ENCODE results near the gene OGDH. TPM values are rescaled to one million over a fixed set of nuclear protein-coding genes. Genes with fewer than 3 reads are reported as not detected.
"Not testable (repeated sequence)": the region's sequence is repeated elsewhere in the genome, so short reads cannot be mapped to it uniquely, and the experiment has no call there.

Gene OGDH
- total RNA-seq, 2 experiments from 2014 or later: 103 to 105 TPM

- H3K4me1 Mint-ChIP-seq (ENCODE audit: low read depth); H3K27ac Mint-ChIP-seq; intact Hi-C loops (cut with micrococcal nuclease); H3K27me3 Mint-ChIP-seq; H3K4me3 Mint-ChIP-seq; POLR2A ChIA-PET; H3K9me3 Mint-ChIP-seq; CTCF ChIA-PET; DNase-seq: not testable (repeated sequence)
- peaks cover 51% of the 10 kb centered on the region for H3K36me3 Mint-ChIP-seq
Observed at GRCh38 chr7:44703391-44703790, 97.0 kb downstream of the OGDH start.

- Mint-ChIP-seq H3K4me3 (no peak overlapping the region), H3K9me3 (peaks cover 4% of the 10 kb centered on the region), H3K4me1 (ENCODE audit: low read depth) (no peaks in the 10 kb centered on the region), H3K27me3 (no peaks in the 10 kb centered on the region), H3K27ac (no peak overlapping the region), H3K36me3 (peaks cover 48% of the 10 kb centered on the region)
- no peak for DNase-seq
- CTCF ChIA-PET: no interaction called here
- intact Hi-C loops (cut with micrococcal nuclease): no loop called here
- POLR2A ChIA-PET: no interaction called here
Observed at GRCh38 chr7:44703921-44704320, 97.5 kb downstream of the OGDH start.

GRCh38 chr7:44705434-44705833, 99.0 kb downstream of the OGDH start:
- Mint-ChIP-seq H3K9me3 (no peaks in the 10 kb centered on the region), H3K4me3 (no peak overlapping the region), H3K27me3 (no peaks in the 10 kb centered on the region), H3K27ac (no peak overlapping the region), H3K4me1 (ENCODE audit: low read depth) (no peaks in the 10 kb centered on the region), H3K36me3 (peaks cover 39% of the 10 kb centered on the region)
- ChIA-PET POLR2A (no interaction called here), CTCF (no interaction called here)
- no peak for DNase-seq
- intact Hi-C loops (cut with micrococcal nuclease): no loop called here

- ChIA-PET CTCF (no interaction called here), POLR2A (no interaction called here)
- Mint-ChIP-seq H3K9me3 (no peaks in the 10 kb centered on the region), H3K4me1 (ENCODE audit: low read depth) (peaks cover 6% of the 10 kb centered on the region), H3K36me3 (peaks cover 26% of the 10 kb centered on the region), H3K4me3 (no peak overlapping the region), H3K27me3 (no peaks in the 10 kb centered on the region), H3K27ac (no peak overlapping the region)
- DNase-seq: no peak
- intact Hi-C loops (cut with micrococcal nuclease): no loop called here
Observed at GRCh38 chr7:44706788-44707557, 100.5 kb downstream of the OGDH start.

GRCh38 chr7:44707558-44708230, 101.3 kb downstream of the OGDH start:
- ChIA-PET POLR2A (no interaction called here), CTCF (no interaction called here)
- DNase-seq: no peak
- intact Hi-C loops (cut with micrococcal nuclease): no loop called here
- Mint-ChIP-seq H3K36me3 (peaks cover 22% of the 10 kb centered on the region), H3K27ac (no peak overlapping the region), H3K9me3 (no peaks in the 10 kb centered on the region), H3K27me3 (no peaks in the 10 kb centered on the region), H3K4me3 (no peak overlapping the region), H3K4me1 (ENCODE audit: low read depth) (peaks cover 12% of the 10 kb centered on the region)

GRCh38 chr7:44709011-44709915, 102.8 kb downstream of the OGDH start:
- Mint-ChIP-seq H3K27ac (no peak overlapping the region), H3K9me3 (no peaks in the 10 kb centered on the region), H3K36me3 (peaks cover 16% of the 10 kb centered on the region), H3K4me3 (no peak overlapping the region), H3K4me1 (ENCODE audit: low read depth) (peaks cover 14% of the 10 kb centered on the region), H3K27me3 (no peaks in the 10 kb centered on the region)
- no peak for DNase-seq
- ChIA-PET CTCF (no interaction called here), POLR2A (no interaction called here)
- intact Hi-C loops (cut with micrococcal nuclease): no loop called here

GRCh38 chr7:44709945-44710596, 103.6 kb downstream of the OGDH start:
- peaks cover 14% of the 10 kb centered on the region for H3K4me1 Mint-ChIP-seq (ENCODE audit: low read depth)
- ChIA-PET CTCF (no interaction called here), POLR2A (no interaction called here)
- no peaks in the 10 kb centered on the region for H3K9me3 Mint-ChIP-seq
- no peaks in the 10 kb centered on the region for H3K27me3 Mint-ChIP-seq
- intact Hi-C loops (cut with micrococcal nuclease): no loop called here
- DNase-seq: no peak
- no peak overlapping the region for H3K4me3 Mint-ChIP-seq
- H3K27ac Mint-ChIP-seq: no peak overlapping the region
- H3K36me3 Mint-ChIP-seq: peaks cover 15% of the 10 kb centered on the region

- no peak overlapping the region for H3K27ac Mint-ChIP-seq
- H3K4me1 Mint-ChIP-seq (ENCODE audit: low read depth): peaks cover 14% of the 10 kb centered on the region
- ChIA-PET CTCF (no interaction called here), POLR2A (no interaction called here)
- peaks cover 9% of the 10 kb centered on the region for H3K36me3 Mint-ChIP-seq
- DNase-seq: no peak
- no peak overlapping the region for H3K4me3 Mint-ChIP-seq
- intact Hi-C loops (cut with micrococcal nuclease): no loop called here
- H3K9me3 Mint-ChIP-seq: no peaks in the 10 kb centered on the region
- H3K27me3 Mint-ChIP-seq: no peaks in the 10 kb centered on the region
Observed at GRCh38 chr7:44711528-44711927, 105.1 kb downstream of the OGDH start.

GRCh38 chr7:44712012-44712411, 105.6 kb downstream of the OGDH start:
- peaks cover 14% of the 10 kb centered on the region for H3K4me1 Mint-ChIP-seq (ENCODE audit: low read depth)
- DNase-seq: no peak
- ChIA-PET POLR2A (no interaction called here), CTCF (no interaction called here)
- H3K36me3 Mint-ChIP-seq: peaks cover 9% of the 10 kb centered on the region
- H3K9me3 Mint-ChIP-seq: no peaks in the 10 kb centered on the region
- H3K4me3 Mint-ChIP-seq: no peak overlapping the region
- H3K27ac Mint-ChIP-seq: no peak overlapping the region
- intact Hi-C loops (cut with micrococcal nuclease): no loop called here
- H3K27me3 Mint-ChIP-seq: no peaks in the 10 kb centered on the region

GRCh38 chr7:44713141-44713540, 106.7 kb downstream of the OGDH start:
- Mint-ChIP-seq H3K36me3 (peaks cover 4% of the 10 kb centered on the region), H3K4me3 (no peak overlapping the region), H3K9me3 (no peaks in the 10 kb centered on the region), H3K27me3 (no peaks in the 10 kb centered on the region), H3K4me1 (ENCODE audit: low read depth) (peaks cover 14% of the 10 kb centered on the region), H3K27ac (no peak overlapping the region)
- no peak for DNase-seq
- intact Hi-C loops (cut with micrococcal nuclease): no loop called here
- ChIA-PET POLR2A (no interaction called here), CTCF (no interaction called here)

GRCh38 chr7:44713680-44714335, 107.4 kb downstream of the OGDH start:
- no peak for DNase-seq
- no peaks in the 10 kb centered on the region for H3K27me3 Mint-ChIP-seq
- POLR2A ChIA-PET: interaction anchor here (0.6 kb wide), 1 partner anchor 90 kb away, joined by 3 read pairs; no protein-coding TSS in a partner anchor
- intact Hi-C loops (cut with micrococcal nuclease): no loop called here
- H3K27ac Mint-ChIP-seq: no peak overlapping the region
- peaks cover 4% of the 10 kb centered on the region for H3K36me3 Mint-ChIP-seq
- CTCF ChIA-PET: interaction anchor here (0.6 kb wide), 1 partner anchor 42 kb away, joined by 4 read pairs; no protein-coding TSS in a partner anchor
- peaks cover 14% of the 10 kb centered on the region for H3K4me1 Mint-ChIP-seq (ENCODE audit: low read depth)
- H3K4me3 Mint-ChIP-seq: no peak overlapping the region
- no peaks in the 10 kb centered on the region for H3K9me3 Mint-ChIP-seq
